Type B pancreatic cell (in vitro differentiated cells): ENCODE measurements around the gene CNTN2. TPM values are rescaled to one million over a fixed set of nuclear protein-coding genes. Genes with fewer than 3 reads are reported as not detected.

Experiments
- DNase-seq: peaks from one replicate; pipeline ENCODE4 v3.0.0; 2021; ENCODE audit warnings: mixed read lengths; ENCODE audit not compliant: unreplicated experiment; ENCODE audit errors: extremely low spot score
- H3K27ac Mint-ChIP-seq: 2 replicates; pipeline ENCODE4 v1.8.0; 2021; ENCODE audit warnings: mild to moderate bottlenecking, mixed read lengths
- H3K27me3 Mint-ChIP-seq: 2 replicates; pipeline ENCODE4 v1.8.0; 2021; ENCODE audit warnings: mixed read lengths
- H3K36me3 Mint-ChIP-seq: 2 replicates; pipeline ENCODE4 v1.8.0; 2021; ENCODE audit warnings: mixed read lengths
- H3K4me1 Mint-ChIP-seq: one replicate; pipeline ENCODE4 v1.8.0; 2021; ENCODE audit warnings: mixed read lengths; ENCODE audit not compliant: unreplicated experiment
- H3K4me3 Mint-ChIP-seq: 2 replicates; pipeline ENCODE4 v1.8.0; 2021; ENCODE audit warnings: mild to moderate bottlenecking, mixed read lengths
- H3K9me3 Mint-ChIP-seq: 2 replicates; pipeline ENCODE4 v1.8.0; 2021; ENCODE audit warnings: mixed read lengths
- total RNA-seq: library from RNA; stranded (reverse); gene quantifications from 2 replicates; pipeline ENCODE4 v1.2.1, GENCODE V29; 2021; ENCODE audit warnings: low replicate concordance
- TF ChIP-seq, protein P1 (sequence below): fragments of 200-600 bp; sonication (generic); conservative IDR thresholded peaks from 2 replicates; pipeline ENCODE4 v1.5.0; 2021; ENCODE audit warnings: antibody characterized with exemption, mild to moderate bottlenecking

CNTN2 gene
- total RNA-seq, 1 donor from 2014 or later = 6.3 TPM

DNA sequence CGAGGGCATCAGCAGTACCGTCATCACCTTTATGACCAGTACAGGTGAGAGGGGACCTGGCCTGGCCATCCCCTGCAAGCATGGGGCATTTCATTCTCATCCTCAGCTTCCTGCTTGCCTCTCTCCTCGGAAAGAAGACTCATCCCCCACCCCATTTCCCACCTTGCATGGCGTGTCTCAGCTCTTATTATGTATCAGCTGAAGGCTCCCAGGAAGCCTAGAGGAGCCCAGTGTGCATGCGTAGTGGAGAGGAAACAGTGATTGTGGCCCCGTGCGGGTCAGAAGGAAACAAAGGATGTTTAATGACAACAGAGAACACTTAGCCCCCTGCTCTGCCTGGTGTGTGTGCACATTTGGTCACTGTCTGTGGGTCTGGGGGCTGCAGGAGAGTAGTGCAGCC lies 40.3 kb upstream of the CNTN2 start:
- Mint-ChIP-seq H3K36me3 (no peaks in the 10 kb centered on the region), H3K4me1 (peaks cover 20% of the 10 kb centered on the region), H3K27ac (no peak overlapping the region), H3K27me3 (peaks cover 49% of the 10 kb centered on the region), H3K4me3 (no peak overlapping the region), H3K9me3 (no peaks in the 10 kb centered on the region)
- no peak for DNase-seq
- TF ChIP-seq, protein P1, sequence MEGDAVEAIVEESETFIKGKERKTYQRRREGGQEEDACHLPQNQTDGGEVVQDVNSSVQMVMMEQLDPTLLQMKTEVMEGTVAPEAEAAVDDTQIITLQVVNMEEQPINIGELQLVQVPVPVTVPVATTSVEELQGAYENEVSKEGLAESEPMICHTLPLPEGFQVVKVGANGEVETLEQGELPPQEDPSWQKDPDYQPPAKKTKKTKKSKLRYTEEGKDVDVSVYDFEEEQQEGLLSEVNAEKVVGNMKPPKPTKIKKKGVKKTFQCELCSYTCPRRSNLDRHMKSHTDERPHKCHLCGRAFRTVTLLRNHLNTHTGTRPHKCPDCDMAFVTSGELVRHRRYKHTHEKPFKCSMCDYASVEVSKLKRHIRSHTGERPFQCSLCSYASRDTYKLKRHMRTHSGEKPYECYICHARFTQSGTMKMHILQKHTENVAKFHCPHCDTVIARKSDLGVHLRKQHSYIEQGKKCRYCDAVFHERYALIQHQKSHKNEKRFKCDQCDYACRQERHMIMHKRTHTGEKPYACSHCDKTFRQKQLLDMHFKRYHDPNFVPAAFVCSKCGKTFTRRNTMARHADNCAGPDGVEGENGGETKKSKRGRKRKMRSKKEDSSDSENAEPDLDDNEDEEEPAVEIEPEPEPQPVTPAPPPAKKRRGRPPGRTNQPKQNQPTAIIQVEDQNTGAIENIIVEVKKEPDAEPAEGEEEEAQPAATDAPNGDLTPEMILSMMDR = no peak

DNA sequence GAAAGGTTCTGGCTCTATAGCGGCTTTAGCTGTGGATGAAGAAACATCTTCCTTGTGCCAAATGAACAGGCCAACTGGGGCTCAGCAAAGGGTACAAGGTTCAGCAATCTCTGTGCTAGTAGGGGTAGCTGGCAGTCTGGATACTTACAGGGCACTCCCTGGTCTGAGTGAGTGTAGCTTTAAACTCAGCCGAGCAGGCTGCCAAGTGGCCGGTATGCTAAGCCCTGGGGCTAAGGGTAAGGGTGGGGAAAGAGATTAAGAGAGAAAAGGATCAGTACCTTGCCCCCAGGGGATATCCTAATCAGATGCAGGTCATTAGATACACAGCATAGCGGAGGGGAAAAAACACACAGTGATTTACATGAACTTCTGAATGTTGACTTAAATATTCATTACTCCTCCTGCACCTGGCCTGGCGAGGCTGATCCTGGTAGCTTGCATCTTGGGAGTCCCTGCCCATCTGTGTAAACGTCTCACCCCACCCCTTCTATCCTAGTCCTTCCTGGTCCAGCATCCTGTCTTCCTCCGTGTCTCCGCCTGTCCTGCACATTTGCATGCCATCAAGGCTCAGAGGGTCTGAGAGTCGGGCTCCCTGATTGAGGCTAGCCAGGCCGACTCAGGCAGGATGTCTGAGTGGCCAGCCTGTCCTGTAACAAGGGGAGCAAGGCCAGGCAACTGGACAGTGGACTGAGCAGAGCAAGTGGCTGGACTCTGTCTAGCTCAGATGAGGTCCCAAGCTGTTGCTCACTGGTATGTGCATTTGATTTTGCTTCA lies 39.5 kb upstream of the CNTN2 start:
- no peak for DNase-seq
- Mint-ChIP-seq H3K27ac (no peak overlapping the region), H3K4me3 (no peak overlapping the region), H3K36me3 (no peaks in the 10 kb centered on the region), H3K4me1 (peaks cover 20% of the 10 kb centered on the region), H3K9me3 (no peaks in the 10 kb centered on the region), H3K27me3 (peaks cover 50% of the 10 kb centered on the region)
- TF ChIP-seq, protein P1 = no peak

DNA sequence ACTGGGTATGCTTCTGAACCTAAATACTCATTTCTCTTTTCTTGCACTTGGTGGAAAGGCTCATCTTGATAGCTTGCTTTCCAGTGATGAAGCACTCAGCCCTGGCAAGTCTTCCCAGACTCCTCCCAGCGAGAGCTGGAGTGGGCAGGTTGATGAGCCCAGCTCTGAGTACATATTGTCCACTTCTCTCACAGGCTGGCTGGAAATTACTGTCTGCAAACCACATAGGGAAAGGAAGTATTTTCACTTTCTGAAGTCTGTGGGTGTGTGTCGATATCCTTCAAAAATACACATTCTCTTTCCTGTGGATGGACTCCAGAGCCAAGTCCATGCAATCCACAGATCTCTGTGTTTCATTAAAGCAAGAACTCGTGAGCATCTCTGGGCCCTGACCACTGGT lies 38.7 kb upstream of the CNTN2 start:
- Mint-ChIP-seq H3K9me3 (no peaks in the 10 kb centered on the region), H3K36me3 (no peaks in the 10 kb centered on the region), H3K27me3 (peaks cover 43% of the 10 kb centered on the region), H3K4me1 (peaks cover 13% of the 10 kb centered on the region), H3K27ac (no peak overlapping the region), H3K4me3 (no peak overlapping the region)
- TF ChIP-seq, protein P1 = no peak
- DNase-seq = no peak

DNA sequence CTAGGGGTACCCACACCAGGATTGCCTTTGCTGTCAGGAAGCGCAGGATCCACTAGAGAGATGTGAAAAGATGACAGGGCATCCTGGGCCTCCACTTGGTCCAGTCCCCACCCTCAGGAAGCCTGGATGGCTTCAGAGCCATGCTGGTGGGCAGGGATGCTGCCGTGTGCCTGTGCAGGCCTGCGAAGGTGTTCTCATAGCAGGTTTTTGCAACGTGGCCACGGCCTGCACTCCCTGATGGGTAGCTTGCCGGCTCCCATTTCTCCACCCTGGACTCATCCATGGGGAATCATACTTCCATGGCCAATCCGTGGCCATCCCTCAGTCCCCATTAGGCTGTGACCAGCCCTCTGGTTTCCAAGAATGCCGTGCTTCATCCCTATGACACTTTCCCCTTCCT lies 34.1 kb upstream of the CNTN2 start:
- peaks cover 21% of the 10 kb centered on the region for H3K27me3 Mint-ChIP-seq
- peaks cover 18% of the 10 kb centered on the region for H3K4me1 Mint-ChIP-seq
- H3K27ac Mint-ChIP-seq = no peak overlapping the region
- no peak overlapping the region for H3K4me3 Mint-ChIP-seq
- H3K9me3 Mint-ChIP-seq = no peaks in the 10 kb centered on the region
- H3K36me3 Mint-ChIP-seq = no peaks in the 10 kb centered on the region
- DNase-seq = no peak
- TF ChIP-seq, protein P1 = no peak

DNA sequence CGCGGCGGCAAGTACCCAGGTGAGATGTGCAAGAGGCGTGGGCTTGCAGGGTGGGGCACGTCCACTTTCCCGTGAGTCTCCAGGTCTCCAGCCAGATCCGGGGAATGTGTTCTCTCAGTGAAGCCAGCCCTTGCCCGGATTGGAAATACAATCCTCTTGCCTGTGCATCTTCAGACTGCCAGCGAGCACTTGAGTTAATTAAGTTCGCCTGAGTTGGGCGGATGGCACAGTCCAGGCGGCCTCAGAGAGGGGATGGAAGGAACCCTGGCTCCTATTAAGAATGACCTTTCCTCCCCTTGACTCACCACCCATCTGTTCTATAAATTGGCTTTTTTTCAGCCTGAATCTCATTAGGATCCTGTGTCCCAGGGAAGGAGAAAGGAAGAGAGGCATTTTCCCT lies 33.3 kb upstream of the CNTN2 start:
- DNase-seq = no peak
- Mint-ChIP-seq H3K4me1 (peaks cover 26% of the 10 kb centered on the region), H3K36me3 (no peaks in the 10 kb centered on the region), H3K9me3 (no peaks in the 10 kb centered on the region), H3K4me3 (no peak overlapping the region), H3K27me3 (peaks cover 20% of the 10 kb centered on the region), H3K27ac (no peak overlapping the region)
- TF ChIP-seq, protein P1 = no peak
